Measurements from ENCODE around the gene GJB5. TPM values are rescaled to one million over a fixed set of nuclear protein-coding genes. Genes with fewer than 3 reads are reported as not detected.

Gene GJB5
- total RNA-seq, 1 donor from 2014 or later: not detected

GRCh38 chr1:34786521-34787325 is 31.9 kb downstream of the GJB5 start:
- intact Hi-C loops (cut with DNase I): loop anchor here (1.0 to 5.0 kb wide), 2 partner anchors 66 to 201 kb away; partner anchors contain the start of gene TMEM35B
- DNase-seq (ENCODE audit: low spot score): no peak

- no peak for DNase-seq (ENCODE audit: low spot score)
Observed at GRCh38 chr1:34787461-34788420, 32.9 kb downstream of the GJB5 start.

GRCh38 chr1:34790985-34791384 is 36.1 kb downstream of the GJB5 start:
- intact Hi-C loops (cut with DNase I): no loop called here
- no peak for DNase-seq (ENCODE audit: low spot score)

More at GRCh38 chr1:34787461-34788420, 32.9 kb downstream of the GJB5 start:
- intact Hi-C loops (cut with DNase I): loop anchor here (5.0 kb wide), 1 partner anchor 200 kb away; the partner anchor contains the start of gene TMEM35B

- intact Hi-C loops (cut with DNase I): no loop called here
- DNase-seq (ENCODE audit: low spot score): no peak
Observed at GRCh38 chr1:34792424-34792823, 37.6 kb downstream of the GJB5 start.

- intact Hi-C loops (cut with DNase I): no loop called here
- DNase-seq (ENCODE audit: low spot score): no peak
Observed at GRCh38 chr1:34792868-34793727, 38.3 kb downstream of the GJB5 start, which contains the start of gene GJA4. TSS of gene GJA4 (plus strand) at chr1:34792999. CDS start at chr1:34794214, 1,215 bp downstream.

- no peak for DNase-seq (ENCODE audit: low spot score)
- intact Hi-C loops (cut with DNase I): no loop called here
Observed at GRCh38 chr1:34794001-34794789, 39.3 kb downstream of the GJB5 start.

- intact Hi-C loops (cut with DNase I): no loop called here
- DNase-seq (ENCODE audit: low spot score): no peak
Observed at GRCh38 chr1:34794790-34795180, 39.9 kb downstream of the GJB5 start.

GRCh38 chr1:34795916-34796315 is 41.1 kb downstream of the GJB5 start:
- intact Hi-C loops (cut with DNase I): no loop called here
- no peak for DNase-seq (ENCODE audit: low spot score)

GRCh38 chr1:34796990-34797389 is 42.1 kb downstream of the GJB5 start:
- DNase-seq (ENCODE audit: low spot score): no peak
- intact Hi-C loops (cut with DNase I): no loop called here

- DNase-seq (ENCODE audit: low spot score): no peak
- intact Hi-C loops (cut with DNase I): no loop called here
Observed at GRCh38 chr1:34800214-34800613, 45.4 kb downstream of the GJB5 start.

GRCh38 chr1:34803770-34804169 is 48.9 kb downstream of the GJB5 start:
- intact Hi-C loops (cut with DNase I): no loop called here
- DNase-seq (ENCODE audit: low spot score): no peak

- intact Hi-C loops (cut with DNase I): no loop called here
- no peak for DNase-seq (ENCODE audit: low spot score)
Observed at GRCh38 chr1:34806396-34806795, 51.5 kb downstream of the GJB5 start.

Other genes with a start within 250 kb of the GJB5 start
- not detected for gene GJB4, start 4.7 kb downstream of the GJB5 start, total RNA-seq
- gene GJB3, start 26.2 kb downstream of the GJB5 start, total RNA-seq: not detected
- gene GJA4, start 38.0 kb downstream of the GJB5 start, total RNA-seq: 34.7 TPM
- gene SMIM12, start 104.7 kb downstream of the GJB5 start, total RNA-seq: 49.4 TPM
- gene DLGAP3, start 174.6 kb downstream of the GJB5 start, total RNA-seq: 0.11 TPM
- 8.5 TPM for gene TMEM35B, start 230.3 kb downstream of the GJB5 start, total RNA-seq

All from cardiac septum (tissue), 1 donor.